GM12878 (cell line): Measurements from ENCODE around the gene UBTF.

Experiments
- ATF2 ChIP-seq: IDR thresholded peaks from 2 replicates; pipeline ENCODE4 v1.6.1; 2012; ENCODE audit warnings: low read length, inconsistent platforms
- POLR2A ChIP-seq: IDR thresholded peaks from 2 replicates; pipeline ENCODE4 v1.6.1; 2011; ENCODE audit warnings: low read depth, mild to moderate bottlenecking, low read length
- RFX5 ChIP-seq: IDR thresholded peaks from 2 replicates; pipeline ENCODE4 v1.6.1; 2011; ENCODE audit warnings: low read depth, low read length, improper control_type of control experiment
- TF ChIP-seq, protein P1 (sequence below), 3 experiments: IDR thresholded peaks in 2 of 3; conservative IDR thresholded peaks in 1 of 3; 2 replicates each; pipeline ENCODE4 v1.5.1; 2011; ENCODE audit warnings: low read depth in 3 of 3, low read length in 3 of 3, mild to moderate bottlenecking in 3 of 3, control low read depth in 2 of 3, moderate library complexity in 2 of 3, inconsistent platforms in 1 of 3, mixed read lengths in 1 of 3; ENCODE audit not compliant: control insufficient read depth in 2 of 3, insufficient read depth in 1 of 3; ENCODE audit errors: extremely low read depth in 1 of 3

DNA sequence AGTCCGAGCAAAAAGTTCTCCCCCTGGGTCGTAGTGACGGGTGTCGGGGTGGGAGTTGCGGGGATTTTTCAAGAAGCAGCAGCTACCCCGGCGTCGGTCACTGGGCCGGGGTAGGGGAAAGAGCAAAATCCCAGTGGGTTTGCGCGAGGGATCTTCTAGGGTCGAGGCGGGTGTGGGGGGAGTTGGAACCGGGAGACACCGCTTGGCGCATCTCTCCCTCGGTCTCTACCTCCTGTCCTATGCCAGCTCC lies 2.3 kb upstream of the UBTF start:
- TF ChIP-seq POLR2A (no peak), RFX5 (no peak), ATF2 (no peak)
- TF ChIP-seq, protein P1, sequence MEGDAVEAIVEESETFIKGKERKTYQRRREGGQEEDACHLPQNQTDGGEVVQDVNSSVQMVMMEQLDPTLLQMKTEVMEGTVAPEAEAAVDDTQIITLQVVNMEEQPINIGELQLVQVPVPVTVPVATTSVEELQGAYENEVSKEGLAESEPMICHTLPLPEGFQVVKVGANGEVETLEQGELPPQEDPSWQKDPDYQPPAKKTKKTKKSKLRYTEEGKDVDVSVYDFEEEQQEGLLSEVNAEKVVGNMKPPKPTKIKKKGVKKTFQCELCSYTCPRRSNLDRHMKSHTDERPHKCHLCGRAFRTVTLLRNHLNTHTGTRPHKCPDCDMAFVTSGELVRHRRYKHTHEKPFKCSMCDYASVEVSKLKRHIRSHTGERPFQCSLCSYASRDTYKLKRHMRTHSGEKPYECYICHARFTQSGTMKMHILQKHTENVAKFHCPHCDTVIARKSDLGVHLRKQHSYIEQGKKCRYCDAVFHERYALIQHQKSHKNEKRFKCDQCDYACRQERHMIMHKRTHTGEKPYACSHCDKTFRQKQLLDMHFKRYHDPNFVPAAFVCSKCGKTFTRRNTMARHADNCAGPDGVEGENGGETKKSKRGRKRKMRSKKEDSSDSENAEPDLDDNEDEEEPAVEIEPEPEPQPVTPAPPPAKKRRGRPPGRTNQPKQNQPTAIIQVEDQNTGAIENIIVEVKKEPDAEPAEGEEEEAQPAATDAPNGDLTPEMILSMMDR (IDR thresholded peaks at IDR 0.05 in 2 of 3, conservative IDR thresholded peaks at IDR 0.05 in 1 of 3; ENCODE audit: control insufficient read depth in 2 of 3, extremely low read depth in 1 of 3, insufficient read depth in 1 of 3, low read depth in 3 of 3, low read length in 3 of 3) = no peak
